Endodermal cell (in vitro differentiated cells): ENCODE data around the gene RIMS3. TPM values are rescaled to one million over a fixed set of nuclear protein-coding genes. Genes with fewer than 3 reads are reported as not detected.

Experiments used
- DNase-seq: peaks from one replicate; pipeline ENCODE4 v3.0.0-alpha.2; 2017
- H3K27ac ChIP-seq: 2 replicates; pipeline ENCODE4 v1.5.1; 2013; ENCODE audit warnings: mild to moderate bottlenecking, low read depth, low read length, moderate library complexity
- H3K27me3 ChIP-seq: 2 replicates; pipeline ENCODE4 v1.6.1; 2013; ENCODE audit warnings: mild to moderate bottlenecking, low read length, moderate library complexity; ENCODE audit not compliant: insufficient read depth, control insufficient read depth, poor library complexity, severe bottlenecking
- H3K36me3 ChIP-seq: 2 replicates; pipeline ENCODE4 v1.7.0; 2013; ENCODE audit warnings: mild to moderate bottlenecking, low read length, moderate library complexity; ENCODE audit not compliant: control insufficient read depth, insufficient read depth
- H3K4me1 ChIP-seq: one replicate; pipeline ENCODE4 v1.7.0; 2013; ENCODE audit warnings: low read length; ENCODE audit not compliant: control insufficient read depth, insufficient read depth
- H3K4me3 ChIP-seq: 2 replicates; pipeline ENCODE4 v1.5.1; 2013; ENCODE audit warnings: mild to moderate bottlenecking, low read length, moderate library complexity
- H3K9ac ChIP-seq: 2 replicates; pipeline ENCODE4 v1.6.1; 2013; ENCODE audit warnings: mild to moderate bottlenecking, low read length, moderate library complexity; ENCODE audit not compliant: poor library complexity, severe bottlenecking; ENCODE audit errors: extremely low read depth
- H3K9me3 ChIP-seq: 2 replicates; pipeline ENCODE4 v1.6.1; 2013; ENCODE audit warnings: mild to moderate bottlenecking, low read length, moderate library complexity; ENCODE audit not compliant: control insufficient read depth
- H3K27ac Mint-ChIP-seq: 2 replicates; pipeline ENCODE4 v1.8.0; 2020; ENCODE audit warnings: mixed read lengths
- H3K27me3 Mint-ChIP-seq: 2 replicates; pipeline ENCODE4 v1.8.0; 2021; ENCODE audit warnings: mild to moderate bottlenecking, mixed read lengths; ENCODE audit not compliant: insufficient read depth
- H3K36me3 Mint-ChIP-seq: 2 replicates; pipeline ENCODE4 v1.8.0; 2020; ENCODE audit warnings: low read depth, mixed read lengths
- H3K4me1 Mint-ChIP-seq: 2 replicates; pipeline ENCODE4 v1.8.0; 2020; ENCODE audit warnings: mixed read lengths
- H3K4me3 Mint-ChIP-seq: 2 replicates; pipeline ENCODE4 v1.8.0; 2020; ENCODE audit warnings: mild to moderate bottlenecking, moderate library complexity, mixed read lengths
- H3K9me3 Mint-ChIP-seq: 2 replicates; pipeline ENCODE4 v1.8.0; 2020; ENCODE audit warnings: mild to moderate bottlenecking, mixed read lengths
- CTCF ChIP-seq: fragments of 200-600 bp; sonication (generic); conservative IDR thresholded peaks from 2 replicates; pipeline ENCODE4 v1.5.0; 2021; ENCODE audit warnings: antibody characterized with exemption, mild to moderate bottlenecking
- WGBS, 2 experiments: methylation state at CpG; one replicate each; pipeline versions ENCODE4 v1.1.5 to v1.1.7; 2013; ENCODE audit warnings: missing lambda C conversion rate in 2 of 2, mixed read lengths in 1 of 2; ENCODE audit not compliant: insufficient coverage in 1 of 2, insufficient read length in 1 of 2; 5-methylcytosine and 5-hydroxymethylcytosine counted together
- total RNA-seq, 2 donors: library from RNA; stranded (reverse); fragmentation: NEBNext Ultra II Directional in 1 of 2; extraction: Animal tissue kit (Norgen Biotek cat#: 25700) in 1 of 2; gene quantifications; 2 replicates in 1 of 2; 3 replicates in 1 of 2; pipeline ENCODE4 v1.2.1, GENCODE V29; 2021

The RIMS3 gene
- total RNA-seq, 2 donors from 2014 or later = 8.0 to 12.0 TPM

- Mint-ChIP-seq H3K4me3 (no peak overlapping the region), H3K36me3 (no peaks in the 10 kb centered on the region), H3K27ac (no peak overlapping the region), H3K27me3 (peaks cover 9% of the 10 kb centered on the region), H3K9me3 (no peaks in the 10 kb centered on the region), H3K4me1 (no peaks in the 10 kb centered on the region)
- 86 to 93% methylated on average over 4 of the region's 4 CpGs for WGBS, 2 experiments
- TF ChIP-seq CTCF = no peak
- H3K36me3 ChIP-seq = no peaks in the 10 kb centered on the region
- no peak overlapping the region for H3K27ac ChIP-seq
- no peaks in the 10 kb centered on the region for H3K27me3 ChIP-seq
- no peaks in the 10 kb centered on the region for H3K9me3 ChIP-seq
- no peaks in the 10 kb centered on the region for H3K4me1 ChIP-seq
- no peak overlapping the region for H3K4me3 ChIP-seq
- no peak for DNase-seq
- H3K9ac ChIP-seq = no peak overlapping the region
Measured at GRCh38 chr1:40673452-40673851, 8.0 kb upstream of the RIMS3 start.

GRCh38 chr1:40668769-40669525 is 3.5 kb upstream of the RIMS3 start:
- H3K9me3 Mint-ChIP-seq = no peaks in the 10 kb centered on the region
- H3K4me3 Mint-ChIP-seq = no peak overlapping the region
- DNase-seq = peak; percentile 93
- Histone ChIP-seq H3K27me3 (no peaks in the 10 kb centered on the region), H3K4me1 (peaks cover under 1% of the 10 kb centered on the region), H3K36me3 (no peaks in the 10 kb centered on the region), H3K9ac (no peak overlapping the region), H3K27ac (no peak overlapping the region), H3K9me3 (no peaks in the 10 kb centered on the region), H3K4me3 (no peak overlapping the region)
- H3K4me1 Mint-ChIP-seq = no peaks in the 10 kb centered on the region
- peaks cover 21% of the 10 kb centered on the region for H3K27me3 Mint-ChIP-seq
- no peaks in the 10 kb centered on the region for H3K36me3 Mint-ChIP-seq
- no peak overlapping the region for H3K27ac Mint-ChIP-seq
- 19 to 37% methylated on average over 12 to 21 of the region's 21 CpGs for WGBS, 2 experiments
- TF ChIP-seq CTCF = peak; percentile 91

GRCh38 chr1:40664791-40665190 is 691 bp downstream of the RIMS3 start:
- Mint-ChIP-seq H3K36me3 (no peaks in the 10 kb centered on the region), H3K9me3 (no peaks in the 10 kb centered on the region), H3K4me3 (peak overlapping the region; percentile 65), H3K4me1 (peaks cover 14% of the 10 kb centered on the region), H3K27me3 (peaks cover 17% of the 10 kb centered on the region), H3K27ac (no peak overlapping the region)
- Histone ChIP-seq H3K4me1 (peaks cover 6% of the 10 kb centered on the region), H3K36me3 (no peaks in the 10 kb centered on the region), H3K27ac (no peak overlapping the region), H3K9me3 (no peaks in the 10 kb centered on the region), H3K4me3 (peak overlapping the region; percentile 74), H3K9ac (no peak overlapping the region), H3K27me3 (no peaks in the 10 kb centered on the region)
- DNase-seq = no peak
- no peak for TF ChIP-seq CTCF
- 24 to 39% methylated on average over 2 of the region's 2 CpGs for whole genome bisulfite sequencing, 2 experiments
